Fibroblast of pulmonary artery (primary cell): ENCODE data around the gene CUL2.
A peak's percentile ranks its signal among the peaks of the same experiment; 100 is the strongest.
"Not testable (repeated sequence)": the region's sequence is repeated elsewhere in the genome, so short reads cannot be mapped to it uniquely, and the experiment has no call there.

Experiments used
- DNase-seq: peaks from one replicate; pipeline ENCODE4 v3.0.0-alpha.2; 2010; ENCODE audit warnings: low read depth
- H3K4me3 ChIP-seq: replicated peaks from 2 replicates; pipeline ENCODE4 v1.5.1; 2011; ENCODE audit warnings: low read depth, mild to moderate bottlenecking, control low read depth, low read length, moderate library complexity
- TF ChIP-seq, protein P1 (sequence below): IDR thresholded peaks from 2 replicates; pipeline ENCODE4 v1.5.1; 2011; ENCODE audit warnings: mild to moderate bottlenecking, control low read depth, low read length, inconsistent platforms; ENCODE audit errors: missing control alignments

CUL2 gene

DNA sequence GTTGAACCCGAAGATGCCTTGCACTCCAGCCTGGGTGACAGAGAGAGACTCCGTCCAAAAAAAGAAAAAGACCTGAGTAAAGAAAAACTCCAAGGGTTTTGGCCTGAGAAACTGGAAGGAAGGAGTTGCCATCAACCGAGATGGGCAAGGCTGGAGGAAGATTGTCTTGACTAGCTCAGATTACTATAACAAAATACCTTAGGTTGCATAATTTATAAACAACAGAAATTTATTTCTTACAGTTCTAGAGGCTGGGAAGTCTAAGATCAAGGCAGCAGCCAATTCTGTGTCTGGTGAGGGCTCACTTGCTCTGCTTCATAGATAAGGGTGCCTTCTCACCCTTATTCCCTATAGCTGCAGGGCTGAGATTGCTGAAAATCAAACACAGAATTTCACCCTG lies 91.2 kb downstream of the CUL2 start:
- DNase-seq, result no peak
- TF ChIP-seq, protein P1, sequence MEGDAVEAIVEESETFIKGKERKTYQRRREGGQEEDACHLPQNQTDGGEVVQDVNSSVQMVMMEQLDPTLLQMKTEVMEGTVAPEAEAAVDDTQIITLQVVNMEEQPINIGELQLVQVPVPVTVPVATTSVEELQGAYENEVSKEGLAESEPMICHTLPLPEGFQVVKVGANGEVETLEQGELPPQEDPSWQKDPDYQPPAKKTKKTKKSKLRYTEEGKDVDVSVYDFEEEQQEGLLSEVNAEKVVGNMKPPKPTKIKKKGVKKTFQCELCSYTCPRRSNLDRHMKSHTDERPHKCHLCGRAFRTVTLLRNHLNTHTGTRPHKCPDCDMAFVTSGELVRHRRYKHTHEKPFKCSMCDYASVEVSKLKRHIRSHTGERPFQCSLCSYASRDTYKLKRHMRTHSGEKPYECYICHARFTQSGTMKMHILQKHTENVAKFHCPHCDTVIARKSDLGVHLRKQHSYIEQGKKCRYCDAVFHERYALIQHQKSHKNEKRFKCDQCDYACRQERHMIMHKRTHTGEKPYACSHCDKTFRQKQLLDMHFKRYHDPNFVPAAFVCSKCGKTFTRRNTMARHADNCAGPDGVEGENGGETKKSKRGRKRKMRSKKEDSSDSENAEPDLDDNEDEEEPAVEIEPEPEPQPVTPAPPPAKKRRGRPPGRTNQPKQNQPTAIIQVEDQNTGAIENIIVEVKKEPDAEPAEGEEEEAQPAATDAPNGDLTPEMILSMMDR, result no peak
- H3K4me3 ChIP-seq, result no peak overlapping the region

DNA sequence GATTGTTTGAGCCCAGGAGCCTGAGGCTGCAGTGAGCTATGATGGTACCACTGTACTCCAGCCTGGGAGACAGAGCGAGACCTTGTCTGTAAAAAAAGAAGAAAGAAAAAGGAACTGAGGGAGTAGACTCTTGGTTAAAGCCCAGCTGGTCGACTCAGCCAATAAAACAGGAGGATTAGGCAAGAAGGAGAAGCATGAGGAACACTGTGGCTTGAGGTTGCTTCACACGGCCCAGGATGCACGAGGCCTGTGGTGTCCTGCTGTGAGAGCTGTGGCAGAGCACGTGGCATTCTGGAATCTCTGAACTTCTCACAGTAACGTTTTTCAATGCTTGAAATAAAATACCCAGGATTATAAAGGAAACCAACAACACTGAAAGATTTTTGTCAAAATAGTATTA lies 93.3 kb downstream of the CUL2 start:
- TF ChIP-seq, protein P1, result no peak
- H3K4me3 ChIP-seq, result no peak overlapping the region
- DNase-seq, result peak; percentile 36

DNA sequence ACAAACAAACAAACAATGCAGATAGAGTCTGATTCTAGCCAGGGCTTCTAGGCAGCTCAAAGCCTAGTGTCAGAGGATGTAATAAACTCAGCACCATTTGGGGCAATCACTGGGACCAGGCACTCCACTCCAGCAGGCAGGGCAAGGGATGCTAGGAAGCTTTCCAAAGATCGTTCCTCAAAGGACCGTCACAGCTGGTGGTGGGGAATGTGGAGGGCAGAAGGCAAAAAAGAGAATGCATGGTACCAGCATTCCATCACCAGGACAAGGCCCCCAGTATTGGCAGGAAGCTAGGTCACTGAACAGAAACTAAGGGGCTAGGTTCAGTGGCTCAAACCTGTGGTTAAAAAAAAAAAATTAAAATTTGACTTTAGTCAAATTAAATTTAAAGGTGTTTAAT lies 94.2 kb downstream of the CUL2 start:
- no peak for DNase-seq
- TF ChIP-seq, protein P1, result no peak
- H3K4me3 ChIP-seq, result no peak overlapping the region

DNA sequence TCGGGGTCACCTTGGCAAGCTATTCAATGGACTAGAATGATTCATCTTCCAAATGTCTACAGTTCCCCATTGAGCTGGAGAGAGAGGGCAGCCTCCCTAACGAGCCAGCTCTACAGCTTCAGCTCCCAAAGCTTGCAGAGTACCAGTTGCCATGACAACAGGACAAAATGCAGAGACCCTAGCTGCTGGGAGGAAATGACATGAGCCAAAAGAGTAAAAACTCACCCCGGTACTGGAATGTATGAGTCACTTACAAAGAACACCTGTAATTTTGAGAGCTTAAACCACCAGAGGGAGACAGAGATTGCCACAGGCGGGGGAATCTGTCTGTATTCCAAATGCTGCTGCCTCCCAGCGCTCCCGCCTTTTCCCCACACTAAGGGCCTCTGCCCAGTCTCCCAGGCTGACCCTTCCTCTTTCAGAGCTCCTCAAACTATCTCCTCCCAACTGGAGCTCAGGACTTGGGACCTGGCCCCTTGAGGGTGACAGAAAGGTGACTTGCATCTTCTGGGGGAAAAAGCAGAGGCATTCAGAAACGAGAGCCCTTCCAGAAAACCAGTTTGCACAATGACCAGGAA lies 95.5 kb downstream of the CUL2 start:
- TF ChIP-seq, protein P1, result peak; percentile 79
- no peak overlapping the region for H3K4me3 ChIP-seq
- peak; percentile 94 for DNase-seq

DNA sequence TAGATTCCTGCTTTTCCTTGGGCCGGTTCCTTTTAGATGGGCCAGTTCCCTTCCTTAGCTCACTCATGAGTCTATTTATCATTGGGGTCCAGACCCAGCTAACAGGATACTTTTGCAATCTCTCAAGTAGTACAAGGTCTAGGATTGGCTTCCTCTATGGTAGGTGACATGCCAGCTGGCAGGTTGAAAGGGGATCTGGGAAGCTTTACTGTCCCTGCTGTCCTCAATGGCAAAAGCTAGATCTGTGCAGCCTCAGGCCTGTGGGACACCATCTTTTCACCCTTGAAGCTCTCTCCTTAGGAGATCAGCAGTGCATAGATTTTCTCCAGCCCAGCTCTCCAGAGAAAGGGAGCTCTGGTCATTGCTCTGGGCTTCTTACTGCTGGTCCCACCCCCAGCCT lies 96.4 kb downstream of the CUL2 start:
- DNase-seq, result no peak
- TF ChIP-seq, protein P1, result no peak
- H3K4me3 ChIP-seq, result no peak overlapping the region

DNA sequence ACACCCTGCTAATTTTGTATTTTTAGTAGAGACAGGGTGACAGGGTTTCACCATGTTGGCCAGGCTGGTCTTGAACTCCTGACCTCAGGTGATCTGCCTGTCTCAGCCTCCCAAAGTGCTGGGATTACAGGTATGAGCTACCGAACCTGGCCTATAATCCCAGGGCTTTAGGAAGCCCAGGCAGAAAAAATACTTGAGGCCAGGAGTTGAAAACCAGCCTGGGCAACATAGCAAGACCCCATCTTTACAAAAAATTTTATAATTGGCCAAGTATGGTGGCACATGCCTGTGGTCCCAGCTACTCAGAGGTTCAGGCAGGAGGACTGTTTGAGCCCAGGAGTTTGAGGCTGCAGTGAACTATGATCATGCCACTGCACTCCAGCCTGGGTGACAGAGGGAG lies 99.0 kb downstream of the CUL2 start:
- not testable (repeated sequence) for H3K4me3 ChIP-seq, DNase-seq

DNA sequence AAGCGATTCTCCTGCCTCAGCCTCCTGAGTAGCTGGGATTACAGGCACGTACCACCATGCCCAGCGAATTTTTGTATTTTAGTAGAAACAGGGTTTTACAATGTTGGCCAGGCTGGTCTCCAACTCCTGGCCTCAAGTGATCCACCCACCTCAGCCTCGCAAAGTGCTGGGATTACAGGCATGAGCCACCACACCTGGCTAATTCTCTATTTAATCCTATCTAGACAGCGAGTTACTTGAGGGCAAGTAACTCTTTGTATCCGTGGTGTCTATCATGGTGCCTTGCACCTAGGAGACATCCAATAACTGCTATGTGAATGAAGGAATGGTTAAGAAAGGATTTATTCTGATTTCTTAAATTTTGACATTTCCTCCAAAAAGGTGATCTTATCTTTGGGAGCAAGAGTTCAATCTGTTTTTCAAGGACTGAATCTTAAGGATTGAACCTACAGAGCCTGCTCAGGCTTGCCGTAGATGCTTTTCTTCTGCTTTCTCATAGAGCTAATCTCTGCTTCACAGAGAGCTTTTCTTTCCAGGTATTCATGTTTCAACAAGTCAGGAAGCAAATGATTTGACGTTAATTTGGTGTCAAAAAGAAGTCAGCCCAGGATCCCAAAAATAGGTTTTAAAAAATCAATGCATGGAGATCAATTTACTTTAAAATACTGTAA lies 101.6 kb downstream of the CUL2 start:
- DNase-seq, result no peak
- TF ChIP-seq, protein P1, result no peak
- no peak overlapping the region for H3K4me3 ChIP-seq
